NB4 (cell line): ENCODE results near the gene IL23A.

Experiments
- MAX ChIP-seq: IDR thresholded peaks from 2 replicates; pipeline ENCODE4 v1.6.1; 2011; ENCODE audit warnings: low read depth, low read length
- MYC ChIP-seq: IDR thresholded peaks from 2 replicates; pipeline ENCODE4 v1.6.1; 2011; ENCODE audit warnings: low read depth, low read length
- POLR2A ChIP-seq: IDR thresholded peaks from 2 replicates; pipeline ENCODE4 v1.6.1; 2011; ENCODE audit warnings: mild to moderate bottlenecking; ENCODE audit not compliant: insufficient read length; ENCODE audit errors: extremely low read depth
- TF ChIP-seq, protein P1 (sequence below): IDR thresholded peaks from one replicate; pipeline ENCODE4 v1.5.1; 2012; ENCODE audit warnings: low read depth, low read length

DNA sequence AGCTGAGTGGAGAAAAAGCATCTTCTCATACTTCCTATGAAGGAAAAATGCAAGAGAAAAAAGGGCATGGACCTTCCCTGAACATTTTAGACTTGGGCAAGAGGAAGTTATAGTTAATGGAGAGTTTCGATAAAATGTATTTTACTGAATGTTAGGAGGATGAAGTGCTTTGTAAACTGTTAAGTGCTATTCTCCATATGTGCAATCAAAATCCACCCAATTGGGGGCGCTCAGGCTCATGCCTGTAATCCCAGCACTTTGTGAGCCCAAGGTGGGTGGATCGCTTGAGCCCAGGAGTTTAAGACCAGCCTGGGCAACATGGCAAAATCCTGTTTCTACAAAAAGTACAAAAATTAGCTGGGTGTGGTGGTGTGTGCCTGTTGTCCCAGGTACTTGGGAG lies 21.0 kb upstream of the IL23A start:
- TF ChIP-seq, protein P1, sequence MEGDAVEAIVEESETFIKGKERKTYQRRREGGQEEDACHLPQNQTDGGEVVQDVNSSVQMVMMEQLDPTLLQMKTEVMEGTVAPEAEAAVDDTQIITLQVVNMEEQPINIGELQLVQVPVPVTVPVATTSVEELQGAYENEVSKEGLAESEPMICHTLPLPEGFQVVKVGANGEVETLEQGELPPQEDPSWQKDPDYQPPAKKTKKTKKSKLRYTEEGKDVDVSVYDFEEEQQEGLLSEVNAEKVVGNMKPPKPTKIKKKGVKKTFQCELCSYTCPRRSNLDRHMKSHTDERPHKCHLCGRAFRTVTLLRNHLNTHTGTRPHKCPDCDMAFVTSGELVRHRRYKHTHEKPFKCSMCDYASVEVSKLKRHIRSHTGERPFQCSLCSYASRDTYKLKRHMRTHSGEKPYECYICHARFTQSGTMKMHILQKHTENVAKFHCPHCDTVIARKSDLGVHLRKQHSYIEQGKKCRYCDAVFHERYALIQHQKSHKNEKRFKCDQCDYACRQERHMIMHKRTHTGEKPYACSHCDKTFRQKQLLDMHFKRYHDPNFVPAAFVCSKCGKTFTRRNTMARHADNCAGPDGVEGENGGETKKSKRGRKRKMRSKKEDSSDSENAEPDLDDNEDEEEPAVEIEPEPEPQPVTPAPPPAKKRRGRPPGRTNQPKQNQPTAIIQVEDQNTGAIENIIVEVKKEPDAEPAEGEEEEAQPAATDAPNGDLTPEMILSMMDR, result no peak
- no peak for TF ChIP-seq MAX
- no peak for TF ChIP-seq POLR2A
- TF ChIP-seq MYC, result no peak
